ENCODE results near the gene ILDR1. TPM values are rescaled to one million over a fixed set of nuclear protein-coding genes. Genes with fewer than 3 reads are reported as not detected.

Gene ILDR1
- total RNA-seq, 2 experiments from 2014 or later = 1.1 to 2.5 TPM

DNA sequence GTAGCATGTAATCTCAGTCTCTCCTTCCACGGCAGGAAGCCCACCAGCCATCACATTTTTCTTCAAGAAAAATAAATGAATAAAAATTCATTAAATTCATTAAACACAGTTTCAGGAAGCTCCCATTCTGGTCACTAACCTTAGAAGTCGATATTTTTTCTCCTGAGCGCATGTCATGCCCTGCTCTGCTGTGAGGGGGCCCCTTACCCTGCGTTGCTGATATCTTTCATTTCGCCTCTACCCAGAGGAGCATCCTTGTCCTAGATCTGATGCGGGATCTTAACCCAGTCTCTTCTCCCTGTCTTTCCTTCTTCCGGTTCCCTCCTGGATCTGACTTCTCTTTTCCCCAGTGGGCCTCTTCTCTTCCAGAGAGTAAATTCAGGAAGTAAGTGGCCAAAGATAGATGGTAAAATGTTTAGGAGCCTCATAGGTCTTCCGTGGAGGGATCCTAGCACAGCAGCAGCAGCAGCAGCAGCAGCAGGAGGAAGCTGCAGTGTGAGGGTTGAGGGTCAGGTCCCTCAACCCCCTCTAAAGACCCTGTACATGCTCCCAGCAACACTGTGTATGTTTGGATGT lies 1.4 kb upstream of the ILDR1 start:
- no TSS peak for BruUV-seq (replicated peaks)
- CTCF ChIA-PET (ENCODE audit: unreplicated experiment) = no interaction called here
- DNase-seq (ENCODE audit: low spot score) = peak; percentile 59
- intact Hi-C loops (cut with micrococcal nuclease; ENCODE audit: unreplicated experiment) = loop anchor here (1.0 to 2.0 kb wide), 2 partner anchors 53 to 68 kb away; no protein-coding TSS in a partner anchor
- Histone ChIP-seq H3K79me2 (ENCODE audit: insufficient read depth, low read depth, low read length) (peaks cover 7% of the 10 kb centered on the region; the same call in 1 of the 2 replicates), H4K20me1 (ENCODE audit: insufficient read depth, low read length) (no peaks in the 10 kb centered on the region), H3K9me2 (ENCODE audit: insufficient read depth, low read length) (no peaks in the 10 kb centered on the region), H3K9me3 (ENCODE audit: low read length) (no peaks in the 10 kb centered on the region), H3K27ac (ENCODE audit: low read depth, low read length, poor library complexity, severe bottlenecking) (peak overlapping the region; percentile 77), H3K4me2 (ENCODE audit: low read length) (peak overlapping the region; percentile 87), H3K4me1 (ENCODE audit: insufficient read depth, low read length, poor library complexity, severe bottlenecking) (peaks cover 73% of the 10 kb centered on the region), H2AFZ (ENCODE audit: low read length) (peak overlapping the region; percentile 89), H3K36me3 (ENCODE audit: insufficient read depth, low read length) (no peaks in the 10 kb centered on the region; the same call in 1 of the 2 replicates), H3K4me3 (ENCODE audit: low read depth, low read length, poor library complexity, severe bottlenecking) (peak overlapping the region; percentile 51)
- TF ChIP-seq, protein P1, sequence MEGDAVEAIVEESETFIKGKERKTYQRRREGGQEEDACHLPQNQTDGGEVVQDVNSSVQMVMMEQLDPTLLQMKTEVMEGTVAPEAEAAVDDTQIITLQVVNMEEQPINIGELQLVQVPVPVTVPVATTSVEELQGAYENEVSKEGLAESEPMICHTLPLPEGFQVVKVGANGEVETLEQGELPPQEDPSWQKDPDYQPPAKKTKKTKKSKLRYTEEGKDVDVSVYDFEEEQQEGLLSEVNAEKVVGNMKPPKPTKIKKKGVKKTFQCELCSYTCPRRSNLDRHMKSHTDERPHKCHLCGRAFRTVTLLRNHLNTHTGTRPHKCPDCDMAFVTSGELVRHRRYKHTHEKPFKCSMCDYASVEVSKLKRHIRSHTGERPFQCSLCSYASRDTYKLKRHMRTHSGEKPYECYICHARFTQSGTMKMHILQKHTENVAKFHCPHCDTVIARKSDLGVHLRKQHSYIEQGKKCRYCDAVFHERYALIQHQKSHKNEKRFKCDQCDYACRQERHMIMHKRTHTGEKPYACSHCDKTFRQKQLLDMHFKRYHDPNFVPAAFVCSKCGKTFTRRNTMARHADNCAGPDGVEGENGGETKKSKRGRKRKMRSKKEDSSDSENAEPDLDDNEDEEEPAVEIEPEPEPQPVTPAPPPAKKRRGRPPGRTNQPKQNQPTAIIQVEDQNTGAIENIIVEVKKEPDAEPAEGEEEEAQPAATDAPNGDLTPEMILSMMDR (conservative IDR thresholded peaks at IDR 0.05; ENCODE audit: low read length) = peak; percentile 67
- TF ChIP-seq EZH2phosphoT487 (IDR thresholded peaks at IDR 0.05; ENCODE audit: borderline replicate concordance, low read depth, low read length) = no peak
- POLR2A ChIA-PET = interaction anchor here (0.9 to 7.4 kb wide), 8 partner anchors 10 to 71 kb away, joined by 3 to 50 read pairs (median 6); no protein-coding TSS in a partner anchor

DNA sequence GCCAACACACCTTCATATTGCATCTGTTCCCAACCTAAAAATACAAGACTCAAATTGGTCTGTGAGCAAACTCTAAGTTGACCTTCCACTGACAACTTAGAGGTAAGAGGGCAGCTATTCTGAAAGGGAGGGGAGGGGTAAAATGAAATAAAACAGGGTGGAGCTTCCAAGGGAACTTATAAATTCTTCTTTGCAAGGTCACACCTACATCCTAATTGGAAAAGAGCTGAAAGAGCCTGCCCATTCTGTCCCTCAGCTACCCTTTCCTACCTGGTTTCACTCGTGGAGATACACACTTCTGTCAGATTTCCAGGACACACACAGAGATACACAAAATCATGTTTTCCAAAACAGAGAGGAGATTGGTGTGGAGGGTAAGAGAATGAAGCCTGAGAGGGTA lies 1.0 kb downstream of the ILDR1 start:
- Histone ChIP-seq H3K79me2 (ENCODE audit: insufficient read depth, low read depth, low read length) (peaks cover 7% of the 10 kb centered on the region; the same call in 1 of the 2 replicates), H3K9me2 (ENCODE audit: insufficient read depth, low read length) (no peaks in the 10 kb centered on the region), H3K36me3 (ENCODE audit: insufficient read depth, low read length) (peaks cover under 1% of the 10 kb centered on the region; the same call in 1 of the 2 replicates), H2AFZ (ENCODE audit: low read length) (peak overlapping the region; percentile 58; the same call in 1 of the 2 replicates), H3K9me3 (ENCODE audit: low read length) (no peaks in the 10 kb centered on the region), H4K20me1 (ENCODE audit: insufficient read depth, low read length) (no peaks in the 10 kb centered on the region), H3K4me1 (ENCODE audit: insufficient read depth, low read length, poor library complexity, severe bottlenecking) (peaks cover 68% of the 10 kb centered on the region), H3K4me3 (ENCODE audit: low read depth, low read length, poor library complexity, severe bottlenecking) (peak overlapping the region; percentile 71), H3K4me2 (ENCODE audit: low read length) (peak overlapping the region; percentile 93), H3K27ac (ENCODE audit: low read depth, low read length, poor library complexity, severe bottlenecking) (no peak overlapping the region)
- ChIA-PET CTCF (ENCODE audit: unreplicated experiment) (interaction anchor here (1.1 to 1.4 kb wide), 4 partner anchors 9 to 71 kb away, joined by 3 to 6 read pairs (median 4); no protein-coding TSS in a partner anchor), POLR2A (interaction anchor here (1.0 to 7.4 kb wide), 13 partner anchors 8 to 71 kb away, joined by 3 to 47 read pairs (median 6); partner anchors contain the start of gene CD86)
- no TSS peak for BruUV-seq (replicated peaks)
- intact Hi-C loops (cut with micrococcal nuclease; ENCODE audit: unreplicated experiment) = no loop called here
- no peak for TF ChIP-seq EZH2phosphoT487 (IDR thresholded peaks at IDR 0.05; ENCODE audit: borderline replicate concordance, low read depth, low read length)
- TF ChIP-seq, protein P1 (conservative IDR thresholded peaks at IDR 0.05; ENCODE audit: low read length) = no peak
- DNase-seq (ENCODE audit: low spot score) = no peak

DNA sequence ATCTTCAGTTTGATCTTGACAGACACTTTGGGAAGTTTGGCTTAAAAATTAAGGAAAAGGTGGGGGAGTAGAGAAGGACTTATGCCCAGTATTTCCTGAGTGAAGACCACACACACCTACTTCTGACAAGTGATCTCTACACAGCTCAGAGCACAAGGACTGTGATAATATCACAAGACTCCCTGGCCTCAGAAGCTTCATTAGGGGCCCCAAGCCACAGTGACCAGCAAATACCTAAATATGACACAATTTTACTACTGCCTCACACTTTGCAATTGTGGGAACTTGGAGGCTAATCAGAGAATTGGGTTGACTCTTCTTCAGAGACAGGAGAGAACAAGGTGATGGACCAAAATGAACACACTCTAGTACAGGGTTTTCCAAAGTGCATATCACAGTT lies 2.6 kb downstream of the ILDR1 start:
- Histone ChIP-seq H3K4me3 (ENCODE audit: low read depth, low read length, poor library complexity, severe bottlenecking) (no peak overlapping the region), H4K20me1 (ENCODE audit: insufficient read depth, low read length) (no peaks in the 10 kb centered on the region), H2AFZ (ENCODE audit: low read length) (no peak overlapping the region), H3K36me3 (ENCODE audit: insufficient read depth, low read length) (peaks cover 14% of the 10 kb centered on the region; the same call in 1 of the 2 replicates), H3K4me1 (ENCODE audit: insufficient read depth, low read length, poor library complexity, severe bottlenecking) (peaks cover 60% of the 10 kb centered on the region), H3K9me3 (ENCODE audit: low read length) (no peaks in the 10 kb centered on the region), H3K9me2 (ENCODE audit: insufficient read depth, low read length) (no peaks in the 10 kb centered on the region), H3K4me2 (ENCODE audit: low read length) (peak overlapping the region; percentile 93; the same call in 1 of the 2 replicates), H3K79me2 (ENCODE audit: insufficient read depth, low read depth, low read length) (peaks cover 7% of the 10 kb centered on the region; the same call in 1 of the 2 replicates), H3K27ac (ENCODE audit: low read depth, low read length, poor library complexity, severe bottlenecking) (no peak overlapping the region)
- BruUV-seq (replicated peaks) = no TSS peak
- TF ChIP-seq, protein P1 (conservative IDR thresholded peaks at IDR 0.05; ENCODE audit: low read length) = no peak
- TF ChIP-seq EZH2phosphoT487 (IDR thresholded peaks at IDR 0.05; ENCODE audit: borderline replicate concordance, low read depth, low read length) = no peak
- DNase-seq (ENCODE audit: low spot score) = no peak
- ChIA-PET CTCF (ENCODE audit: unreplicated experiment) (interaction anchor here (1.4 kb wide), 1 partner anchor 24 kb away, joined by 6 read pairs; no protein-coding TSS in a partner anchor), POLR2A (interaction anchor here (0.6 to 7.4 kb wide), 11 partner anchors 8 to 58 kb away, joined by 3 to 47 read pairs (median 6); no protein-coding TSS in a partner anchor)
- intact Hi-C loops (cut with micrococcal nuclease; ENCODE audit: unreplicated experiment) = no loop called here
